Testis (tissue), 3 donors: ENCODE data around the gene TBC1D24. TPM values are rescaled to one million over a fixed set of nuclear protein-coding genes. Genes with fewer than 3 reads are reported as not detected.
A peak's percentile ranks its signal among the peaks of the same experiment; 100 is the strongest.

ENCODE experiments used
- DNase-seq: peaks from one replicate; pipeline ENCODE4 v3.0.0-alpha.2; 2019
- H3K27ac ChIP-seq, 2 donors: fragments of 200-600 bp; sonication (generic); one replicate each; pipeline ENCODE4 v1.5.1; 2019
- H3K27me3 ChIP-seq: fragments of 200-600 bp; sonication (generic); one replicate; pipeline ENCODE4 v1.5.1; 2019
- H3K36me3 ChIP-seq: fragments of 200-600 bp; sonication (generic); one replicate; pipeline ENCODE4 v1.5.1; 2017; ENCODE audit warnings: low read depth; ENCODE audit errors: missing control alignments
- H3K4me1 ChIP-seq: fragments of 200-600 bp; sonication (generic); one replicate; pipeline ENCODE4 v1.5.1; 2019
- H3K4me3 ChIP-seq, 2 donors: fragments of 200-600 bp; sonication (generic); one replicate each; pipeline ENCODE4 v1.5.1; 2017 to 2019
- H3K9me3 ChIP-seq: fragments of 200-600 bp; sonication (generic); one replicate; pipeline ENCODE4 v1.5.1; 2017
- CTCF ChIP-seq, 3 experiments: fragments of 450-650 bp in 2 of 3; fragments of 200-600 bp in 1 of 3; sonication (generic) in 1 of 3; IDR thresholded peaks; one replicate each; pipeline ENCODE4 v1.5.1; 2016 to 2019; ENCODE audit warnings: antibody characterized with exemption in 3 of 3, mild to moderate bottlenecking in 2 of 3, moderate library complexity in 1 of 3
- POLR2A ChIP-seq: fragments of 450-650 bp; IDR thresholded peaks from one replicate; pipeline ENCODE4 v1.6.1; 2017; ENCODE audit warnings: antibody characterized with exemption, mild to moderate bottlenecking, moderate library complexity
- WGBS, 2 donors: methylation state at CpG; one replicate each; pipeline ENCODE4 v1.1.5; 2018; 5-methylcytosine and 5-hydroxymethylcytosine counted together
- intact Hi-C: fragments of 100-400 bp; cut with DNase I; formaldehyde crosslinking; loops from one replicate; pipeline ENCODE4 v1.15.1; 2023; ENCODE audit warnings: low total_unique reads
- polyA plus RNA-seq: library from polyadenylated mRNA; stranded (reverse); fragments of 350-450 nt; fragmentation: Illumina TruSeq; extraction: RNeasy Lipid Tissue Mini Kit (QIAGEN cat#74804); gene quantifications from one replicate; pipeline ENCODE4 v1.2.3, GENCODE V29; 2014; ENCODE audit warnings: low read depth, low replicate concordance; ENCODE audit not compliant: insufficient read depth
- total RNA-seq, 2 donors: library from RNA; depleted of rRNA; stranded (reverse); fragments of >200 nt; gene quantifications; one replicate each; pipeline ENCODE4 v1.2.3, GENCODE V29; 2016

The TBC1D24 gene
- total and polyA plus RNA-seq, 3 donors from 2014 or later = 5.3 to 13.5 (median 11.2) TPM

GRCh38 chr16:2505695-2506094 is 30.8 kb downstream of the TBC1D24 start:
- Histone ChIP-seq H3K9me3 (no peaks in the 10 kb centered on the region), H3K27me3 (no peaks in the 10 kb centered on the region), H3K36me3 (no peaks in the 10 kb centered on the region), H3K4me1 (peaks cover 15% of the 10 kb centered on the region), H3K4me3 (no peak overlapping the region), H3K27ac (no peak overlapping the region)
- intact Hi-C loops = no loop called here
- 90% methylated on average over 14 of the region's 14 CpGs for WGBS, 2 donors
- DNase-seq = no peak
- TF ChIP-seq CTCF (IDR thresholded peaks at IDR 0.05) (no peak), POLR2A (no peak)

GRCh38 chr16:2507052-2507659 is 32.2 kb downstream of the TBC1D24 start:
- DNase-seq = no peak
- no peak for TF ChIP-seq CTCF (IDR thresholded peaks at IDR 0.05)
- TF ChIP-seq POLR2A = no peak
- WGBS, 2 donors = 86% methylated on average over 13 to 14 of the region's 14 CpGs
- no peaks in the 10 kb centered on the region for H3K36me3 ChIP-seq
- no peak overlapping the region for H3K4me3 ChIP-seq
- H3K27ac ChIP-seq = peak overlapping the region in 1 of 2 donors; percentile 50
- no peaks in the 10 kb centered on the region for H3K27me3 ChIP-seq
- intact Hi-C loops = no loop called here
- peaks cover 7% of the 10 kb centered on the region for H3K4me1 ChIP-seq
- H3K9me3 ChIP-seq = no peaks in the 10 kb centered on the region

- intact Hi-C loops = no loop called here
- no peak for DNase-seq
- TF ChIP-seq POLR2A = no peak
- TF ChIP-seq CTCF (IDR thresholded peaks at IDR 0.05) = no peak
- H3K4me1 ChIP-seq = peaks cover 9% of the 10 kb centered on the region
- peak overlapping the region in 1 of 2 donors; percentile 50 for H3K27ac ChIP-seq
- H3K4me3 ChIP-seq = no peak overlapping the region
- H3K27me3 ChIP-seq = no peaks in the 10 kb centered on the region
- 91 to 93% methylated on average over 11 of the region's 11 CpGs for WGBS, 2 donors
- no peaks in the 10 kb centered on the region for H3K36me3 ChIP-seq
- no peaks in the 10 kb centered on the region for H3K9me3 ChIP-seq
Observed at GRCh38 chr16:2507665-2508064, 32.7 kb downstream of the TBC1D24 start.

GRCh38 chr16:2508722-2509400 is 33.9 kb downstream of the TBC1D24 start:
- Histone ChIP-seq H3K4me3 (no peak overlapping the region), H3K27me3 (no peaks in the 10 kb centered on the region), H3K4me1 (peaks cover 12% of the 10 kb centered on the region), H3K27ac (no peak overlapping the region), H3K36me3 (no peaks in the 10 kb centered on the region), H3K9me3 (no peaks in the 10 kb centered on the region)
- no peak for TF ChIP-seq CTCF (IDR thresholded peaks at IDR 0.05)
- no peak for TF ChIP-seq POLR2A
- 89 to 95% methylated on average over 13 to 18 of the region's 18 CpGs for WGBS, 2 donors
- intact Hi-C loops = no loop called here
- DNase-seq = no peak
